OCI-LY1 (cell line): ENCODE measurements around the gene MYLK3.

Source experiments
- H2AFZ ChIP-seq: fragments of 200-600 bp; sonication (generic), shearing (Covaris generic); 2 replicates; pipeline ENCODE4 v1.6.0; 2014; ENCODE audit warnings: antibody characterized with exemption, mild to moderate bottlenecking, low read length
- H3F3A ChIP-seq: fragments of 200-600 bp; sonication (generic), shearing (Covaris generic); 2 replicates; pipeline ENCODE4 v1.6.0; 2014; ENCODE audit warnings: mild to moderate bottlenecking, antibody characterized with exemption, low read length, moderate library complexity; ENCODE audit not compliant: insufficient read depth
- H3K27ac ChIP-seq: fragments of 200-600 bp; sonication (generic); 2 replicates; pipeline ENCODE4 v1.5.1; 2014; ENCODE audit warnings: low read length, mixed run types, mild to moderate bottlenecking, low read depth; ENCODE audit not compliant: poor library complexity, severe bottlenecking
- H3K27me3 ChIP-seq: fragments of 200-600 bp; sonication (generic); 2 replicates; pipeline ENCODE4 v1.6.0; 2014; ENCODE audit warnings: antibody characterized with exemption, mild to moderate bottlenecking, low read length, moderate library complexity; ENCODE audit not compliant: insufficient read depth
- H3K36me3 ChIP-seq: fragments of 200-600 bp; sonication (generic); 2 replicates; pipeline ENCODE4 v1.6.1; 2014; ENCODE audit warnings: mild to moderate bottlenecking, antibody characterized with exemption, low read length, moderate library complexity, mixed read lengths; ENCODE audit not compliant: insufficient read depth
- H3K4me1 ChIP-seq: fragments of 200-600 bp; sonication (generic); 2 replicates; pipeline ENCODE4 v1.5.1; 2014; ENCODE audit warnings: mild to moderate bottlenecking, low read length, moderate library complexity; ENCODE audit not compliant: insufficient read depth, severe bottlenecking
- H3K4me2 ChIP-seq: fragments of 200-600 bp; sonication (generic), shearing (Covaris generic); 2 replicates; pipeline ENCODE4 v1.6.1; 2014; ENCODE audit warnings: low read length
- H3K4me3 ChIP-seq: fragments of 200-600 bp; sonication (generic); 2 replicates; pipeline ENCODE4 v1.5.1; 2014; ENCODE audit warnings: low read length, low read depth, mild to moderate bottlenecking, mixed read lengths; ENCODE audit not compliant: poor library complexity, severe bottlenecking
- H3K79me2 ChIP-seq: fragments of 200-600 bp; shearing (Covaris generic); 2 replicates; pipeline ENCODE4 v1.6.1; 2016; ENCODE audit warnings: mixed run types, low read length, mixed read lengths; ENCODE audit not compliant: insufficient read depth
- H3K9ac ChIP-seq: fragments of 200-600 bp; sonication (generic), shearing (Covaris generic); 2 replicates; pipeline ENCODE4 v1.6.1; 2014; ENCODE audit warnings: mild to moderate bottlenecking, low read length, mixed read lengths
- H3K9me2 ChIP-seq: fragments of 200-600 bp; sonication (generic), shearing (Covaris generic); 2 replicates; pipeline ENCODE4 v1.6.1; 2014; ENCODE audit warnings: low read depth, mild to moderate bottlenecking, low read length, mixed read lengths
- H3K9me3 ChIP-seq: fragments of 200-600 bp; shearing (Covaris generic); 2 replicates; pipeline ENCODE4 v1.6.1; 2014; ENCODE audit warnings: low read length, mixed read lengths
- H4K20me1 ChIP-seq: fragments of 200-600 bp; sonication (generic), shearing (Covaris generic); 2 replicates; pipeline ENCODE4 v1.6.0; 2016; ENCODE audit warnings: mild to moderate bottlenecking, low read length; ENCODE audit not compliant: insufficient read depth
- EZH2 ChIP-seq: fragments of 200-600 bp; sonication (generic), shearing (Covaris generic); IDR thresholded peaks from 2 replicates; pipeline ENCODE4 v1.8.0; 2017; ENCODE audit warnings: borderline replicate concordance, mixed run types, mild to moderate bottlenecking, antibody characterized with exemption, low read length, moderate library complexity, mixed read lengths
- TF ChIP-seq, protein P1 (sequence below): fragments of 200-600 bp; sonication (generic), shearing (Covaris generic); IDR thresholded peaks from 2 replicates; pipeline ENCODE4 v1.5.1; 2017; ENCODE audit warnings: mild to moderate bottlenecking, antibody characterized with exemption, low read length, moderate library complexity, mixed read lengths

Gene MYLK3

DNA sequence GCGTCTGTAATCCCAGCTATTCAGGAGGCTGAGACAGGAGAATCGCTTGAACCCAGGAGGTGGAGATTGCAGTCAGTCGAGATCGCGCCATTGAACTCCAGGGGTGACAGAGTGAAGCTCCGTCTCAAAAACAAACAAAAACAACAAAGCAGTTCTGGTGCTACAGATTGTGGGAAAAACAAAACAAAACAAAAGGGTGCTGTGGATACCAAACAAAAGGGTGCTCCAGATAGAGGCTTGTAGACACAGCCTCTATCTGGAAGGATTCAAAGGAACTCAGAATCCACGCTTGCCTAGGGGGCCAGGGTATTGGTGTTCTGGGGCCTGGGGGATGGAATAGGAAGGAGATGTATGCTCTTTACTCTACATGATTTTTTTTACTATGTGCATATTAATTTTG, 2.5 kb downstream of the MYLK3 start:
- no peak overlapping the region for H2AFZ ChIP-seq
- no peaks in the 10 kb centered on the region for H3K27me3 ChIP-seq
- no peak overlapping the region for H3K4me2 ChIP-seq

DNA sequence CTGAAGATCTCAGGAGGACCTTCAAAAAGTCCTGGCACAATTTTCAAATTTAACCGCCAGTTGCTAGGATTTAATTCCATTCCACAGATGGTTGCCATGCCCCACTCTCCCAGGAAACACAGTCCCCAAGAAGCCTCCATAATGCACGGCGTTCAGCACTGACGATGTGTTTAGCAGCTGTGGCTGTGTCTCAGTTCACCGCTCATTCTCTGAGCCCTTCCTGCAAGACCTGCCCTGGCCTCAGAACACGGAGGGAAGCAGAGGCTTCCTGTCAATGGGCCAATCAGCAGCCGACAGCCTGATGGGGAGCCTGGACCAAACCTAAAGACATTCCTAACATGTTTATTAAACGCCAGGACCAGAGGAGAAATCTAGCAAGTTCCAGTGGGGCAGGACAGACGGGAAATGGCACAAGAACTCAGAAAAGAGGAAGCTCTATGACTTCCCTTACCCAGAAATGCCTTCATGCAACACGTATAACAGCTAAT, 4.9 kb downstream of the MYLK3 start:
- no peaks in the 10 kb centered on the region for H4K20me1 ChIP-seq
- peak overlapping the region; percentile 62 for H3K9ac ChIP-seq
- peak overlapping the region; percentile 69 for H3K4me2 ChIP-seq
- peak overlapping the region; percentile 50 for H3K4me3 ChIP-seq
- no peaks in the 10 kb centered on the region for H3K27me3 ChIP-seq
- H3K9me3 ChIP-seq, result no peaks in the 10 kb centered on the region
- 0 out of 2 replicates have a peak, but pooled peaks cover 8% of the 10 kb centered on the region for H3F3A ChIP-seq
- peak overlapping the region; percentile 66; the same call in 1 of the 2 replicates for H2AFZ ChIP-seq
- no peaks in the 10 kb centered on the region for H3K9me2 ChIP-seq
- no peaks in the 10 kb centered on the region for H3K36me3 ChIP-seq
- TF ChIP-seq, protein P1, sequence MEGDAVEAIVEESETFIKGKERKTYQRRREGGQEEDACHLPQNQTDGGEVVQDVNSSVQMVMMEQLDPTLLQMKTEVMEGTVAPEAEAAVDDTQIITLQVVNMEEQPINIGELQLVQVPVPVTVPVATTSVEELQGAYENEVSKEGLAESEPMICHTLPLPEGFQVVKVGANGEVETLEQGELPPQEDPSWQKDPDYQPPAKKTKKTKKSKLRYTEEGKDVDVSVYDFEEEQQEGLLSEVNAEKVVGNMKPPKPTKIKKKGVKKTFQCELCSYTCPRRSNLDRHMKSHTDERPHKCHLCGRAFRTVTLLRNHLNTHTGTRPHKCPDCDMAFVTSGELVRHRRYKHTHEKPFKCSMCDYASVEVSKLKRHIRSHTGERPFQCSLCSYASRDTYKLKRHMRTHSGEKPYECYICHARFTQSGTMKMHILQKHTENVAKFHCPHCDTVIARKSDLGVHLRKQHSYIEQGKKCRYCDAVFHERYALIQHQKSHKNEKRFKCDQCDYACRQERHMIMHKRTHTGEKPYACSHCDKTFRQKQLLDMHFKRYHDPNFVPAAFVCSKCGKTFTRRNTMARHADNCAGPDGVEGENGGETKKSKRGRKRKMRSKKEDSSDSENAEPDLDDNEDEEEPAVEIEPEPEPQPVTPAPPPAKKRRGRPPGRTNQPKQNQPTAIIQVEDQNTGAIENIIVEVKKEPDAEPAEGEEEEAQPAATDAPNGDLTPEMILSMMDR, result no peak
- TF ChIP-seq EZH2, result no peak
- no peaks in the 10 kb centered on the region for H3K79me2 ChIP-seq
- peak overlapping the region; percentile 89 for H3K27ac ChIP-seq
- H3K4me1 ChIP-seq, result peaks cover 79% of the 10 kb centered on the region

More for the DNA sequence above, 2.5 kb downstream of the MYLK3 start:
- H3K79me2 ChIP-seq, result no peaks in the 10 kb centered on the region
- H3F3A ChIP-seq, result 0 out of 2 replicates have a peak, but pooled peaks cover 8% of the 10 kb centered on the region
- H3K4me3 ChIP-seq, result no peak overlapping the region
- H3K36me3 ChIP-seq, result no peaks in the 10 kb centered on the region
- peak overlapping the region; percentile 97 for H3K27ac ChIP-seq
- no peaks in the 10 kb centered on the region for H3K9me2 ChIP-seq
- TF ChIP-seq EZH2, result no peak
- TF ChIP-seq, protein P1, result no peak
- no peaks in the 10 kb centered on the region for H3K9me3 ChIP-seq
- no peaks in the 10 kb centered on the region for H4K20me1 ChIP-seq
- H3K9ac ChIP-seq, result no peak overlapping the region
- H3K4me1 ChIP-seq, result peaks cover 88% of the 10 kb centered on the region

DNA sequence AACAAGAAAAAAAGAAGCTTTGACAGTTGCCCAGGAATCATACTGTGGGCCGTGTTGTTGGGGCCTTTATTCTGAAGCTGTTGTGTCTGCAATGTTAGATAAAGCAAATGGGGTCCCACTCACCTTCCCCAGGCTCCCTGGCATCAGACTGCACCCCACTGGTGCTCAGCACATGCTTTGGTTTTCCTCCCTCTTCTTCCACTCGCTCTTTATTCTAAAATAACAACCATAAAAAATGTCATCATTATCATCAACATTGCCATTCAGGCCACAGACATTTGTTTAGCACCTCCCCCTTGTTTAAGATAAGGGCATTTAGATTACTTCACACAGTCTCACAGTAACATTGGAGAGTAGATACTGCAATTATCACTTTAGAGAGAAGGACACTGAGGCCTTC, 8.2 kb downstream of the MYLK3 start:
- Histone ChIP-seq H3K4me2 (no peak overlapping the region), H4K20me1 (no peaks in the 10 kb centered on the region), H3K9me3 (no peaks in the 10 kb centered on the region)

More for the DNA sequence above, 8.2 kb downstream of the MYLK3 start:
- H2AFZ ChIP-seq, result no peak overlapping the region
- no peaks in the 10 kb centered on the region for H3K27me3 ChIP-seq
- H3F3A ChIP-seq, result 0 out of 2 replicates have a peak, but pooled peaks cover 1% of the 10 kb centered on the region
- H3K9ac ChIP-seq, result no peak overlapping the region
- no peak overlapping the region for H3K4me3 ChIP-seq
- no peaks in the 10 kb centered on the region for H3K36me3 ChIP-seq
- H3K4me1 ChIP-seq, result peaks cover 46% of the 10 kb centered on the region
- no peaks in the 10 kb centered on the region for H3K79me2 ChIP-seq
- H3K9me2 ChIP-seq, result no peaks in the 10 kb centered on the region
- peak overlapping the region; percentile 60 for H3K27ac ChIP-seq
- no peak for TF ChIP-seq EZH2
- TF ChIP-seq, protein P1, result no peak
